GM08714 (cell line): ENCODE measurements around the gene FUZ.
A peak's percentile ranks its signal among the peaks of the same experiment; 100 is the strongest.

ENCODE experiments used
- H3K4me3 ChIP-seq: fragments of 200-500 bp; sonication (Bioruptor generic); 2 replicates; pipeline ENCODE4 v1.5.1; 2014; ENCODE audit warnings: mild to moderate bottlenecking, low read length, inconsistent platforms
- ZNF274 ChIP-seq: IDR thresholded peaks from 2 replicates; pipeline ENCODE4 v1.6.1; 2012; ENCODE audit warnings: mild to moderate bottlenecking, low read depth, low read length

The FUZ gene

DNA sequence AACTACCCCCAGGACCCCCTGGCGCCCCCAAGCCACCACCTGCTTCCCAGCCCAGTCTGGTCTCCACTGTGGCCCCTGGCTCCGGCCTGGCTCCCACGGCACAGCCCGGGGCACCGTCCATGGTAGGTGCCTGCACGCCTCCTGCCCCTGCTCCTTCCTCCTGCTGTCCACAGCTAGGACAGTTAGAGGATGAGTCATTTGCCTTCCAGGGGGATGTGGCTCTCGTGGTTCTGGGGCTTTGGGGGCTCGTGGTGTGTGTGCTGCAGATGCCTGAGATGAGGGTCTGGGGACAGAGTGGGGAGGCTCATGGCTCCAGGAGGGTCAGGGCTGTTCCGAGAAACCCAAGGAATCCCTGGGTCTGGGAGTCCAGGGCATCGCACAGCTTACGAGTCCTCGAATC lies 17.7 kb upstream of the FUZ start:
- no peak overlapping the region for H3K4me3 ChIP-seq

DNA sequence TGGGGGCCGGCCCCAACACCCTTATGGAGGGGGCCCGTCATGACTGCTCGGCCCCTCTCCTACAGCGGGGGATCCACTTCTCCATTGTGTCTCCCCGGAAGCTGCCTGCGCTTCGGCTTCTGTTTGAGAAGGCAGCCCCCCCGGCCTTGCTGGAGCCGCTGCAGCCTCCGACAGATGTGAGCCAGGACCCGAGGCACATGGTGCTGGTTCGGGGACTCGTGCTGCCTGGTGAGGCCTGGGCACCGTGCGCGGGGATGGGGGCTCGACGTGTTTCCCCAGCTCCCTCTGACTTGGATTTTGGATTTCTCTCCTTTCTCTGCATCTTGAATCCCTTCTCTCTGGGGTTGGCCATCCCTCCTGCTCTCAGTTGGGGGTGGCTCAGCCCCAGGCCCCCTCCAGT lies 16.6 kb upstream of the FUZ start:
- TF ChIP-seq ZNF274: no peak
- H3K4me3 ChIP-seq: no peak overlapping the region

More for the DNA sequence above, 17.7 kb upstream of the FUZ start:
- no peak for TF ChIP-seq ZNF274

- no peak for TF ChIP-seq ZNF274
- H3K4me3 ChIP-seq: no peak overlapping the region
These were observed 16.1 kb upstream of the FUZ start for GRCh38 chr19:49829200-49829599.

GRCh38 chr19:49827034-49827433 lies 13.9 kb upstream of the FUZ start:
- no peak overlapping the region for H3K4me3 ChIP-seq
- TF ChIP-seq ZNF274: no peak

DNA sequence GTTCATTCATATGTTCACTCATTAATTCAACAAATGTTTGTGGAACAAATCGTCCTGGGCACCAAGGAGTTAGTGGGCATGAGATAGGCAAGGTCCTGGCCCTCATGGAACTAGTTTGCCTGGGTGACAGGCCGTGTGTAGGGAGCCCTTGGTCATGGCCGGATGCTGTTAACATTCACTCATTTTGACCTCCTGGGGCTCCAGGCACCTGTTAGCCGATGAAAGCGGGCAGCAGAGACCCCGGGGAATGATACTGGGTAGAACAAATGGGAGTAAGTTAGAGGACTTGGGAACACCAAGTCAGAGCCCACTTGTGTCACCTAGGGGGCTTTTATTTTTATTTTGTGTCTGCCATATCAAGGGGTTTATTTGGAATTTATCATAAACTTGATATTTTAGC lies 11.6 kb upstream of the FUZ start:
- H3K4me3 ChIP-seq: no peak overlapping the region
- TF ChIP-seq ZNF274: no peak

- TF ChIP-seq ZNF274: no peak
- H3K4me3 ChIP-seq: no peak overlapping the region
These were observed 10.4 kb upstream of the FUZ start for GRCh38 chr19:49823472-49823871.

DNA sequence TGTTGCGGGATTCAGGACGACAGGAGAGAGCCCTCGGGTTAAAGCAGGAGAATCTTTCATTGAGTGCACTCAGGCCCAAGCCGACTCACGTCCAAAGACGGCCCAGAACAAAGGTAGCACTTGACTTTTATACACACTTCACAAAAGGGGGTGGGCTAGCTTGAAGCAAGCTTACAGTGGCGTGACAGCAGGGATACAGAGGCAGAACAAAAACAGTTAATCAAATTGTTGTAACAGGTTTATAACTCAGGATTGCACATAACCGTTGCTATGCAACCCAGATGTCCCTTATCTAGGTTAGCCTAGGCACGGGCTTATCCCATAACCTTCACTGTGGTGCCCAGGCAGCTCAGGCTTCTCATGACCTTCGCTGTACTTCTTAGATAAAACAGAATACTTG lies 7.0 kb upstream of the FUZ start:
- no peak overlapping the region for H3K4me3 ChIP-seq
- TF ChIP-seq ZNF274: no peak

DNA sequence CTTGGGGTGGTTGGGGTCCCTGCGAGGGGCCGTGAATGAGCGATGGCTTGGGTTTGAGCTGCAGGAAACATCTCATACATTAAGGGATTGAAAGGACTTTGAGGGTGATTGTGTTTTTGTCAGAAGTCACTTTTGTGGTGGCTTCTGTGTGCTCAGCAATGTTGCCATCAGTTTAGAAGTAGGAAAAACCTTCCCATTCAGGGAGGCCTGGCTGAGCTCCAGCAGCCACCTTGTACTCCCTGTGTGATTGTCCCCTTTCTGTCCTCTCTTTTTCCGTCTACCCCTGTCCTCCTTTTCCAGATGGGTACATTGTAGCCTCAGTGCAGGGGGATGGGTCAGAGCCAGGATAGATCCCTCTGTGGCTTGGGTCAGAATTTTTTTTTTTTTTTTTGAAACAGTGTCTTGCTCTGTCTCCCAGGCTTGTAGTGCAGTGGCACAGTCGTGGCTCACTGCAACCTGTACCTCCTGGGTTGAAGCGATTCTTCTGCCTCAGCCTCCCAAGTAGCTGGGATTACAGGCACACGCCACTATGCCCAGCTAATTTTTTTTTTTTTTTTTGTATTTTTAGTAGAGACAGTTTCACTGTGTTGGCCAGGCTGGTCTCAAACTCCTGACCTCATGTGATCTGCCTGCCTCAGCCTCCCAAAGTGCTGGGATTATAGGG lies 6.5 kb upstream of the FUZ start:
- H3K4me3 ChIP-seq: peak overlapping the region; percentile 86; the same call in 1 of the 2 replicates

- peak overlapping the region; percentile 86 for H3K4me3 ChIP-seq
- no peak for TF ChIP-seq ZNF274
These were observed 5.7 kb upstream of the FUZ start for GRCh38 chr19:49818649-49819370.

DNA sequence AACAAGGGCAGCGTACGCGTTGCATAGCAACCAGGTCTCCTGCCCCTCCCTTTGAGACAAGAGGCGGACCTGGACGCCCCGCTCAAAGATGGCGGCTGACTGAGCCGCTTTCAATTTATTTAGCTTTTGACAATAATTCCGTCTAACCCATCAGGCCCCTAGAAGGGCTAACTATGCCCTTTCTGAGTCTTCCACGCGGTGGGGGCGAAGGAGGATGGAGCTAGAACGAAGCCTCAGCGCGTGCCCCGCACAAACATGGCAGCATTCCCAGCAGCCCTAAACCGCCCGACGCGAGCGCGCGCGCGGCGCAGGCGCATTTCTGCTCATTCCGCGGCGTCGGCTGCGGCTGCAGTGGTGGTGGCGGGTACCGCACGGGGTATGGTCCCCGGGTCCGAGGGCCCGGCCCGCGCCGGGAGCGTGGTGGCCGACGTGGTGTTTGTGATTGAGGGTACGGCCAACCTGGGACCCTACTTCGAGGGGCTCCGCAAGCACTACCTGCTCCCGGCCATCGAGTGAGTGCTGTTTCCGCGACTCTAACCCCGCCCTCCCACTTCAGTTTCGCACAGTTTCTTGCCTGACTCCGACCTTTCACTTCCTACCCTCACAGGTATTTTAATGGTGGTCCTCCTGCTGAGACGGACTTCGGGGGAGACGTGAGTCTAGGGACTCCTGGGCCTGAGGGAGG lies 5.0 kb upstream of the FUZ start, which contains the start of gene MED25:
MED25 (plus strand) TSS at position 326 of the 685 bp plus-strand sequence; CDS start at position 379, 53 bp downstream.
- peak within 1 kb of the TSS; percentile 86 for H3K4me3 ChIP-seq
- no peak for TF ChIP-seq ZNF274

DNA sequence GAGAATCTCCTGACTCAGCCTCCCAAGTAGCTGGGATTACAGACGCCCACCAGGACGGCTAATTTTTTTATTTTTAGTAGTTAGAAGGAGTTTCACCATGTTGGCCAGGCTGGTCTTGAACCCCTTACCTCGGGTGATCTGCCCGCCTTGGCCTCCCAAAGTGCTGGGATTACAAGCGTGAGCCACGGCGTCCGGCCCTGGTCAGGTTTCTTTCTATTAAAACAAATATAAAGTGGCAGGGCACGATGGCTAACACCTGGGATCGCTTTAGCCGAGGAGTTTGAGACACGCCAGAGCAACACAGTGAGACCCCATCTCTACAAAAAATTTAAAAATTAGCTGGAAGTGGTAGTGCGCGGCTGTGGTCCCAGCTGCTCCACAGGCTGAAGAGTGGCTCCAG lies 3.5 kb upstream of the FUZ start:
- H3K4me3 ChIP-seq: no peak overlapping the region
- no peak for TF ChIP-seq ZNF274

DNA sequence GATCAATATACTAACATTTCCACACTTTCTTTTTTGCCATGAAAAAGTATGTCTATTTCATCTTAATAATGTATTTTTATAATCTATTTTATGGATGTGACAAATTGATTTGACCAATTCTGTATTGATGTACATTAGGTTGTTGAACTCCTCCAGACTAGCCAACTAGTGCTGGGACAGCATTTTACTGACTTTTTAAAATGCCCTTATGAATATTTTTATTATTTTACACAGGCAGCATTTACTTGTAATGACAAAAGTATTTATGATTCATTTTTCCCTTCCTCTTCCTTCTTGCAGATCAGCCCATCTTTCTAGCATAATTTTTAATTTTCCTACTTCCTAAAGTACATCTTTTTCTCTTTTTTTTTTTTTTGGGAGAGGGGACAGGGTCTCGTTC lies 918 bp upstream of the FUZ start:
- H3K4me3 ChIP-seq: no peak overlapping the region
- TF ChIP-seq ZNF274: no peak

GRCh38 chr19:49812452-49812996 lies 568 bp downstream of the FUZ start:
- TF ChIP-seq ZNF274: no peak

DNA sequence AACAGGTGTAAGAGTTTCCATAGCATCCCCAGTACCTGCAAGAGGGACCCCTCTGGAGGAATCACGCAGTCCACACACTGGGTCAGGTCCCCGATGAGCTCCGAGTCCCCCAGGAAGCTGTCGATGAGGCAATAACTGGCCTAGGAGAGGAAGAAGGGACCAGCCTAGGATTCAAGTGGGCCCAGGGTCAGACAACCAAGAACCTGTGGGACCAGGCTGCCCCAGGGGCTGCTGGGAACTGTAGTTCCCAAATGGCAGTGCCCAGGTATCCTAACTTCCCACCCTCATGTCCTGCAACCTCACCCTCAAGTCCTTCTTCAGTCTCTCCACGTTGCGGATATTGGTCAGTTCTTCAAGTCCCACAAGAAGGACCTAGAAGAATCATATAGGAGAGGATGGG lies 1.8 kb downstream of the FUZ start:
- H3K4me3 ChIP-seq: no peak overlapping the region
- TF ChIP-seq ZNF274: no peak

More at GRCh38 chr19:49812452-49812996, 568 bp downstream of the FUZ start:
- peak overlapping the region; percentile 78; the same call in 1 of the 2 replicates for H3K4me3 ChIP-seq
